Measurements from ENCODE around the gene PDE8A.

DNA sequence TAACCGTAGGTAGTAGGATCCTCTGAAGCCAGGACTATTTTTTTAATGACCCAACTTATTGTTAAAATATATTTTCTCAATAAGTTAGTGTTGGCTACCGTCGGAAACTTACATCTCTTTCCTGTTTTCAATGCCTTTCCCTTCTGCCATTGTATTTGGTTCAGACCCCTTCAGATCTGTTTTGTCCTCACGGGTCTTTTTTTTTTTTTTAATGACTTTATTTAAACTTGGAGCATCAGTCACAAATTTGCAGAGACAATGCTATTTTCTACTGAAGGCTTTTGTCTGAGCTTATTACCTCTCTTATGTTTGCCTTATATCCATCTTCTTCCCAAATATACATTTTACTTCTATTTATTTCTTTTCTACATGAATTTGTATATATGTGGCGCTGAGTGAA lies 47.6 kb downstream of the PDE8A start:
- TF ChIP-seq EZH2 (IDR thresholded peaks at IDR 0.05; ENCODE audit: low read depth, unreplicated experiment) = no peak
- TF ChIP-seq, protein P1, sequence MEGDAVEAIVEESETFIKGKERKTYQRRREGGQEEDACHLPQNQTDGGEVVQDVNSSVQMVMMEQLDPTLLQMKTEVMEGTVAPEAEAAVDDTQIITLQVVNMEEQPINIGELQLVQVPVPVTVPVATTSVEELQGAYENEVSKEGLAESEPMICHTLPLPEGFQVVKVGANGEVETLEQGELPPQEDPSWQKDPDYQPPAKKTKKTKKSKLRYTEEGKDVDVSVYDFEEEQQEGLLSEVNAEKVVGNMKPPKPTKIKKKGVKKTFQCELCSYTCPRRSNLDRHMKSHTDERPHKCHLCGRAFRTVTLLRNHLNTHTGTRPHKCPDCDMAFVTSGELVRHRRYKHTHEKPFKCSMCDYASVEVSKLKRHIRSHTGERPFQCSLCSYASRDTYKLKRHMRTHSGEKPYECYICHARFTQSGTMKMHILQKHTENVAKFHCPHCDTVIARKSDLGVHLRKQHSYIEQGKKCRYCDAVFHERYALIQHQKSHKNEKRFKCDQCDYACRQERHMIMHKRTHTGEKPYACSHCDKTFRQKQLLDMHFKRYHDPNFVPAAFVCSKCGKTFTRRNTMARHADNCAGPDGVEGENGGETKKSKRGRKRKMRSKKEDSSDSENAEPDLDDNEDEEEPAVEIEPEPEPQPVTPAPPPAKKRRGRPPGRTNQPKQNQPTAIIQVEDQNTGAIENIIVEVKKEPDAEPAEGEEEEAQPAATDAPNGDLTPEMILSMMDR (conservative IDR thresholded peaks at IDR 0.05; ENCODE audit: low read depth in 2 of 2) = no peak
- no peak for TF ChIP-seq JUNB (IDR thresholded peaks at IDR 0.05; ENCODE audit: unreplicated experiment)
- TF ChIP-seq CREB1 (CRISPR knock-in tag; IDR thresholded peaks at IDR 0.05; ENCODE audit: low read depth) = no peak
- TF ChIP-seq, protein P2, sequence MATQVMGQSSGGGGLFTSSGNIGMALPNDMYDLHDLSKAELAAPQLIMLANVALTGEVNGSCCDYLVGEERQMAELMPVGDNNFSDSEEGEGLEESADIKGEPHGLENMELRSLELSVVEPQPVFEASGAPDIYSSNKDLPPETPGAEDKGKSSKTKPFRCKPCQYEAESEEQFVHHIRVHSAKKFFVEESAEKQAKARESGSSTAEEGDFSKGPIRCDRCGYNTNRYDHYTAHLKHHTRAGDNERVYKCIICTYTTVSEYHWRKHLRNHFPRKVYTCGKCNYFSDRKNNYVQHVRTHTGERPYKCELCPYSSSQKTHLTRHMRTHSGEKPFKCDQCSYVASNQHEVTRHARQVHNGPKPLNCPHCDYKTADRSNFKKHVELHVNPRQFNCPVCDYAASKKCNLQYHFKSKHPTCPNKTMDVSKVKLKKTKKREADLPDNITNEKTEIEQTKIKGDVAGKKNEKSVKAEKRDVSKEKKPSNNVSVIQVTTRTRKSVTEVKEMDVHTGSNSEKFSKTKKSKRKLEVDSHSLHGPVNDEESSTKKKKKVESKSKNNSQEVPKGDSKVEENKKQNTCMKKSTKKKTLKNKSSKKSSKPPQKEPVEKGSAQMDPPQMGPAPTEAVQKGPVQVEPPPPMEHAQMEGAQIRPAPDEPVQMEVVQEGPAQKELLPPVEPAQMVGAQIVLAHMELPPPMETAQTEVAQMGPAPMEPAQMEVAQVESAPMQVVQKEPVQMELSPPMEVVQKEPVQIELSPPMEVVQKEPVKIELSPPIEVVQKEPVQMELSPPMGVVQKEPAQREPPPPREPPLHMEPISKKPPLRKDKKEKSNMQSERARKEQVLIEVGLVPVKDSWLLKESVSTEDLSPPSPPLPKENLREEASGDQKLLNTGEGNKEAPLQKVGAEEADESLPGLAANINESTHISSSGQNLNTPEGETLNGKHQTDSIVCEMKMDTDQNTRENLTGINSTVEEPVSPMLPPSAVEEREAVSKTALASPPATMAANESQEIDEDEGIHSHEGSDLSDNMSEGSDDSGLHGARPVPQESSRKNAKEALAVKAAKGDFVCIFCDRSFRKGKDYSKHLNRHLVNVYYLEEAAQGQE (IDR thresholded peaks at IDR 0.05; ENCODE audit: unreplicated experiment) = no peak
- TF ChIP-seq POLR2AphosphoS5 (IDR thresholded peaks at IDR 0.05; ENCODE audit: low read depth) = no peak
